OCI-LY7 (cell line): ENCODE measurements around the gene PHAX. TPM values are rescaled to one million over a fixed set of nuclear protein-coding genes. Genes with fewer than 3 reads are reported as not detected.
"Not testable (repeated sequence)": the region's sequence is repeated elsewhere in the genome, so short reads cannot be mapped to it uniquely, and the experiment has no call there.

Source experiments
- Bru-seq: library from RNA; stranded (reverse); fragments of 400-500 nt; gene quantifications from one replicate; lab custom pipeline; 2021; lab: Mats Ljungman, UMichigan
- BruChase-seq, 2 experiments: library from RNA; stranded (reverse); fragments of 400-500 nt; gene quantifications; one replicate each; lab custom pipeline; 2021; lab: Mats Ljungman, UMichigan
- BruUV-seq: library from RNA; stranded (reverse); fragments of 400-500 nt; replicated peaks from 2 replicates; lab custom pipeline; 2021; lab: Mats Ljungman, UMichigan
- CTCF ChIA-PET: fragments of 300-600 bp; sonication (Branson Sonifier 250); formaldehyde crosslinking; loops from one replicate; lab custom pipeline; 2022; ENCODE audit warnings: antibody characterized with exemption; ENCODE audit not compliant: unreplicated experiment; lab: Charles Lee
- POLR2A ChIA-PET: fragments of 300-600 bp; sonication (Branson Sonifier 250); formaldehyde crosslinking; loops from one replicate; lab custom pipeline; 2022; ENCODE audit warnings: antibody characterized with exemption; lab: Charles Lee
- DNase-seq: peaks from one replicate; pipeline ENCODE4 v3.0.0-alpha.2; 2015; ENCODE audit warnings: low spot score
- H2AFZ ChIP-seq: fragments of 200-600 bp; sonication (generic), shearing (Covaris generic); 2 replicates; pipeline ENCODE4 v1.6.1; 2014; ENCODE audit warnings: mild to moderate bottlenecking, antibody characterized with exemption, low read length, moderate library complexity
- H3K27ac ChIP-seq: fragments of 200-600 bp; sonication (generic); 2 replicates; pipeline ENCODE4 v1.5.1; 2014; ENCODE audit warnings: mixed run types, low read depth, mild to moderate bottlenecking, moderate library complexity, low read length, inconsistent platforms; ENCODE audit not compliant: poor library complexity, severe bottlenecking
- H3K36me3 ChIP-seq: fragments of 200-600 bp; sonication (generic); 2 replicates; pipeline ENCODE4 v1.6.1; 2014; ENCODE audit warnings: mild to moderate bottlenecking, antibody characterized with exemption, low read length, moderate library complexity, mixed read lengths; ENCODE audit not compliant: insufficient read depth
- H3K4me1 ChIP-seq: fragments of 200-600 bp; sonication (generic); 2 replicates; pipeline ENCODE4 v1.5.1; 2014; ENCODE audit warnings: mild to moderate bottlenecking, low read length; ENCODE audit not compliant: insufficient read depth, poor library complexity, severe bottlenecking
- H3K4me2 ChIP-seq: fragments of 200-600 bp; sonication (generic); 2 replicates; pipeline ENCODE4 v1.6.1; 2014; ENCODE audit warnings: mild to moderate bottlenecking, low read length
- H3K4me3 ChIP-seq: fragments of 200-600 bp; sonication (generic); 2 replicates; pipeline ENCODE4 v1.5.1; 2014; ENCODE audit warnings: mild to moderate bottlenecking, low read depth, low read length; ENCODE audit not compliant: poor library complexity, severe bottlenecking
- H3K79me2 ChIP-seq: fragments of 200-600 bp; sonication (generic); 2 replicates; pipeline ENCODE4 v1.6.1; 2016; ENCODE audit warnings: low read depth, mild to moderate bottlenecking, low read length, moderate library complexity, mixed read lengths; ENCODE audit not compliant: insufficient read depth
- H3K9me2 ChIP-seq: fragments of 200-600 bp; sonication (generic); 2 replicates; pipeline ENCODE4 v1.6.1; 2016; ENCODE audit warnings: mild to moderate bottlenecking, low read length, mixed read lengths; ENCODE audit not compliant: insufficient read depth
- H3K9me3 ChIP-seq: fragments of 200-600 bp; sonication (generic); 2 replicates; pipeline ENCODE4 v1.6.1; 2014; ENCODE audit warnings: mild to moderate bottlenecking, mixed run types, low read length, mixed read lengths
- H4K20me1 ChIP-seq: fragments of 200-600 bp; sonication (generic); 2 replicates; pipeline ENCODE4 v1.6.1; 2014; ENCODE audit warnings: mild to moderate bottlenecking, antibody characterized with exemption, low read length, moderate library complexity, mixed read lengths; ENCODE audit not compliant: insufficient read depth
- CTCF ChIP-seq: fragments of 200-600 bp; sonication (generic); conservative IDR thresholded peaks from 2 replicates; pipeline ENCODE4 v1.5.1; 2014; ENCODE audit warnings: mild to moderate bottlenecking, antibody characterized with exemption, low read length, moderate library complexity, mixed read lengths
- EZH2phosphoT487 ChIP-seq: fragments of 200-600 bp; sonication (generic); IDR thresholded peaks from 2 replicates; pipeline ENCODE4 v1.6.1; 2018; ENCODE audit warnings: low read depth, borderline replicate concordance, mild to moderate bottlenecking, mixed run types, antibody characterized with exemption, low read length, moderate library complexity, mixed read lengths
- intact Hi-C: fragments of 100-400 bp; cut with micrococcal nuclease; formaldehyde crosslinking; loops from one replicate; pipeline ENCODE4 v1.10.0; 2022; ENCODE audit not compliant: unreplicated experiment
- long read RNA-seq: library from polyadenylated mRNA; stranded (forward); transcript quantifications from one replicate; pipeline ENCODE4 v2.0.0, GENCODE V29; 2022
- total RNA-seq, 2 experiments: library from RNA; depleted of rRNA in 1 of 2; stranded (reverse); fragments of >200 nt in 1 of 2; shearing (Covaris generic) in 1 of 2; gene quantifications; 2 replicates each; pipeline ENCODE4 v1.2.3, GENCODE V29; 2014 to 2022

PHAX gene, protein sequence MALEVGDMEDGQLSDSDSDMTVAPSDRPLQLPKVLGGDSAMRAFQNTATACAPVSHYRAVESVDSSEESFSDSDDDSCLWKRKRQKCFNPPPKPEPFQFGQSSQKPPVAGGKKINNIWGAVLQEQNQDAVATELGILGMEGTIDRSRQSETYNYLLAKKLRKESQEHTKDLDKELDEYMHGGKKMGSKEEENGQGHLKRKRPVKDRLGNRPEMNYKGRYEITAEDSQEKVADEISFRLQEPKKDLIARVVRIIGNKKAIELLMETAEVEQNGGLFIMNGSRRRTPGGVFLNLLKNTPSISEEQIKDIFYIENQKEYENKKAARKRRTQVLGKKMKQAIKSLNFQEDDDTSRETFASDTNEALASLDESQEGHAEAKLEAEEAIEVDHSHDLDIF
- total RNA-seq (2014; rRNA removed; shearing (Covaris generic)) (73.8 and 89.7 TPM in 2 replicates), total RNA-seq (2022) (113 and 128 TPM in 2 replicates), Bru-seq, nascent RNA (percentile 94 among the genes with signal in this experiment), BruChase-seq, experiment 1, labeled RNA remaining after a 6-hour chase (percentile 89 among the genes with signal in this experiment), BruChase-seq, experiment 2, labeled RNA remaining after a 2-hour chase (percentile 94 among the genes with signal in this experiment)
- long read RNA-seq, full-length matches to known transcripts, result 91 of 123 reads
- long read RNA-seq, partial matches to known transcripts, result 6 of 123 reads
- long read RNA-seq, other reads (novel, unspliced or antisense), result 26 of 123 reads

GRCh38 chr5:126600631-126601511 is at the start of gene PHAX:
Gene PHAX, plus strand, starts transcription at chr5:126600947. Its CDS starts 16 bp downstream, at chr5:126600963.
- TSS peak; percentile 8 for BruUV-seq
- peaks cover 36% of the 10 kb centered on the region for H3K4me1 ChIP-seq

GRCh38 chr5:126552614-126553013 is 48.1 kb upstream of the PHAX start:
- TF ChIP-seq EZH2phosphoT487, result no peak
- no peak for TF ChIP-seq CTCF
- no peak for DNase-seq
- no peaks in the 10 kb centered on the region for H3K9me3 ChIP-seq
- H4K20me1 ChIP-seq, result no peaks in the 10 kb centered on the region
- H3K36me3 ChIP-seq, result no peaks in the 10 kb centered on the region
- no TSS peak for BruUV-seq
- no peak overlapping the region for H3K4me2 ChIP-seq
- H3K27ac ChIP-seq, result no peak overlapping the region
- POLR2A ChIA-PET, result interaction anchor here (1.2 kb wide), 1 partner anchor 47 kb away, joined by 3 read pairs; no protein-coding TSS in a partner anchor
- CTCF ChIA-PET, result no interaction called here
- H3K4me1 ChIP-seq, result peaks cover 18% of the 10 kb centered on the region
- H3K4me3 ChIP-seq, result no peak overlapping the region
- no peaks in the 10 kb centered on the region for H3K9me2 ChIP-seq
- no peaks in the 10 kb centered on the region for H3K79me2 ChIP-seq
- intact Hi-C loops, result no loop called here
- no peak overlapping the region for H2AFZ ChIP-seq

More at GRCh38 chr5:126600631-126601511, at the start of gene PHAX:
- H4K20me1 ChIP-seq, result 0 out of 2 replicates have a peak, but pooled peaks cover 9% of the 10 kb centered on the region
- POLR2A ChIA-PET, result interaction anchor here (0.8 to 2.6 kb wide), 6 partner anchors 13 to 177 kb away, joined by 3 to 9 read pairs (median 4); no protein-coding TSS in a partner anchor
- H3K9me3 ChIP-seq, result no peaks in the 10 kb centered on the region
- intact Hi-C loops, result loop anchor here (1.0 to 10.0 kb wide), 5 partner anchors 14 to 1894 kb away; partner anchors contain the start of gene ZNF608
- CTCF ChIA-PET, result no interaction called here
- peaks cover 48% of the 10 kb centered on the region for H3K79me2 ChIP-seq
- TF ChIP-seq EZH2phosphoT487 (no peak), CTCF (peak; percentile 82)
- H3K36me3 ChIP-seq, result peaks cover 41% of the 10 kb centered on the region
- DNase-seq, result peak; percentile 90
- no peaks in the 10 kb centered on the region for H3K9me2 ChIP-seq
- peak within 1 kb of the TSS; percentile 97 for H3K27ac ChIP-seq
- peak within 1 kb of the TSS; percentile 78 for H3K4me2 ChIP-seq
- peak within 1 kb of the TSS; percentile 96; the same call in 1 of the 2 replicates for H2AFZ ChIP-seq
- peak within 1 kb of the TSS; percentile 86 for H3K4me3 ChIP-seq

GRCh38 chr5:126555101-126555500 is 45.6 kb upstream of the PHAX start:
- H4K20me1 ChIP-seq, H3K36me3 ChIP-seq, BruUV-seq, H3K79me2 ChIP-seq, intact Hi-C loops, CTCF ChIA-PET, POLR2A ChIA-PET, H3K9me2 ChIP-seq, H3K4me3 ChIP-seq, H3K9me3 ChIP-seq: not testable (repeated sequence)
- peak; percentile 57 for DNase-seq
- Histone ChIP-seq H3K4me2 (peak overlapping the region; percentile 43), H3K27ac (peak overlapping the region; percentile 60), H3K4me1 (peaks cover 18% of the 10 kb centered on the region), H2AFZ (peak overlapping the region; percentile 35; the same call in 1 of the 2 replicates)
